SK-N-SH (cell line): ENCODE measurements around the gene TGFB1I1. TPM values are rescaled to one million over a fixed set of nuclear protein-coding genes. Genes with fewer than 3 reads are reported as not detected.

Experiments
- CTCF ChIA-PET: fragments of 300-600, 350-600 bp; formaldehyde crosslinking; extraction: SDS; loops from one replicate; lab custom pipeline; 2021; lab: Yijun Ruan, JAX
- POLR2A ChIA-PET: fragments of 350-600 bp; sonication (Branson Sonifier 250); formaldehyde crosslinking; extraction: SDS; loops from one replicate; lab custom pipeline; 2020; ENCODE audit warnings: antibody characterized with exemption, inconsistent platforms; lab: Yijun Ruan, JAX
- DNase-seq: peaks from one replicate; pipeline ENCODE4 v3.0.0; 2012
- H2AFZ ChIP-seq: fragments of 200-600 bp; sonication (generic); 2 replicates; pipeline ENCODE4 v1.8.1; 2016; ENCODE audit warnings: antibody characterized with exemption, mild to moderate bottlenecking, low read depth
- H3F3A ChIP-seq: fragments of 200-600 bp; sonication (generic); replicated peaks from 2 replicates; pipeline ENCODE3; 2016; ENCODE audit warnings: antibody characterized with exemption, mild to moderate bottlenecking; ENCODE audit not compliant: insufficient read depth
- H3K27ac ChIP-seq, 2 experiments: fragments of 200-500 bp in 1 of 2; fragments of 200-600 bp in 1 of 2; sonication (Bioruptor generic) in 1 of 2; sonication (generic), shearing (Covaris generic) in 1 of 2; 2 replicates each; pipeline versions ENCODE4 v1.5.1 to v1.6.1; 2014 to 2016; ENCODE audit warnings: low read depth in 2 of 2, inconsistent platforms in 1 of 2, low read length in 1 of 2, mild to moderate bottlenecking in 1 of 2, mixed read lengths in 1 of 2
- H3K27me3 ChIP-seq: fragments of 200-600 bp; sonication (generic), shearing (Covaris generic); 2 replicates; pipeline ENCODE4 v1.6.1; 2016; ENCODE audit warnings: mixed run types; ENCODE audit not compliant: insufficient read depth
- H3K36me3 ChIP-seq, 2 experiments: fragments of 200-500 bp in 1 of 2; fragments of 200-600 bp in 1 of 2; sonication (Bioruptor generic) in 1 of 2; sonication (generic) in 1 of 2; replicated peaks in 1 of 2; 2 replicates each; pipeline versions ENCODE3 to v1.5.1; 2014 to 2016; ENCODE audit warnings: low read length in 1 of 2, mild to moderate bottlenecking in 1 of 2; ENCODE audit not compliant: insufficient read depth in 2 of 2, control insufficient read depth in 1 of 2
- H3K4me1 ChIP-seq, 2 experiments: fragments of 200-500 bp in 1 of 2; fragments of 200-600 bp in 1 of 2; sonication (Bioruptor generic) in 1 of 2; sonication (generic), shearing (Covaris generic) in 1 of 2; 2 replicates each; pipeline versions ENCODE4 v1.5.1 to v1.6.1; 2014 to 2016; ENCODE audit warnings: low read depth in 1 of 2, low read length in 1 of 2, mixed run types in 1 of 2; ENCODE audit not compliant: insufficient read depth in 2 of 2, control insufficient read depth in 1 of 2
- H3K4me2 ChIP-seq: fragments of 200-600 bp; sonication (generic), shearing (Covaris generic); 2 replicates; pipeline ENCODE4 v1.6.1; 2017; ENCODE audit warnings: mixed run types
- H3K4me3 ChIP-seq, 2 experiments: fragments of 200-500 bp in 1 of 2; fragments of 200-600 bp in 1 of 2; sonication (Bioruptor generic) in 1 of 2; sonication (generic), shearing (Covaris generic) in 1 of 2; 2 replicates each; pipeline versions ENCODE4 v1.5.1 to v1.8.1; 2014 to 2016; ENCODE audit warnings: low read depth in 2 of 2, inconsistent platforms in 1 of 2, low read length in 1 of 2, mild to moderate bottlenecking in 1 of 2, mixed read lengths in 1 of 2, moderate library complexity in 1 of 2
- H3K79me2 ChIP-seq: fragments of 200-600 bp; sonication (generic); 2 replicates; pipeline ENCODE4 v1.8.1; 2017; ENCODE audit warnings: mild to moderate bottlenecking; ENCODE audit not compliant: insufficient read depth
- H3K9ac ChIP-seq: fragments of 200-600 bp; sonication (generic); 2 replicates; pipeline ENCODE4 v1.6.1; 2017; ENCODE audit warnings: mixed run types
- H3K9me2 ChIP-seq: fragments of 200-600 bp; sonication (generic); 2 replicates; pipeline ENCODE4 v1.6.1; 2017; ENCODE audit warnings: mixed run types
- H3K9me3 ChIP-seq: fragments of 200-600 bp; sonication (generic); 2 replicates; pipeline ENCODE4 v1.6.1; 2017; ENCODE audit warnings: mixed run types, mild to moderate bottlenecking, moderate library complexity
- H4K20me1 ChIP-seq: fragments of 200-600 bp; sonication (generic); 2 replicates; pipeline ENCODE4 v1.6.1; 2017; ENCODE audit warnings: mild to moderate bottlenecking, mixed run types; ENCODE audit not compliant: insufficient read depth
- ELF1 ChIP-seq: IDR thresholded peaks from 2 replicates; pipeline ENCODE4 v1.4.0; 2012
- EP300 ChIP-seq, 2 experiments: IDR thresholded peaks; 2 replicates each; pipeline versions ENCODE4 v1.4.0 to v1.6.1; 2012; ENCODE audit warnings: borderline replicate concordance in 1 of 2, low read depth in 1 of 2, low read length in 1 of 2
- EZH2phosphoT487 ChIP-seq: fragments of 200-600 bp; sonication (generic); IDR thresholded peaks from 2 replicates; pipeline ENCODE4 v1.6.1; 2017; ENCODE audit warnings: low read depth, mixed run types, mild to moderate bottlenecking, antibody characterized with exemption, moderate library complexity, borderline replicate concordance
- FOSL2 ChIP-seq: IDR thresholded peaks from 2 replicates; pipeline ENCODE4 v1.4.0; 2012; ENCODE audit warnings: low read depth, mild to moderate bottlenecking, moderate library complexity, borderline replicate concordance
- FOXJ3 ChIP-seq: sonication (generic); formaldehyde crosslinking; IDR thresholded peaks from 2 replicates; pipeline ENCODE4 v1.5.1; 2020; ENCODE audit warnings: mild to moderate bottlenecking, missing genetic modification reagents
- FOXM1 ChIP-seq: IDR thresholded peaks from 2 replicates; pipeline ENCODE4 v1.4.0; 2012; ENCODE audit warnings: low read depth, mild to moderate bottlenecking
- IRF3 ChIP-seq: fragments of 150-350 bp; IDR thresholded peaks from 2 replicates; pipeline ENCODE4 v1.6.1; 2016; ENCODE audit warnings: mild to moderate bottlenecking, low read depth, low read length
- MXI1 ChIP-seq: IDR thresholded peaks from 2 replicates; pipeline ENCODE4 v1.6.1; 2012; ENCODE audit warnings: mild to moderate bottlenecking, low read depth, low read length, improper control_type of control experiment
- NRF1 ChIP-seq: IDR thresholded peaks from 2 replicates; pipeline ENCODE4 v1.6.1; 2012; ENCODE audit warnings: low read depth, mild to moderate bottlenecking, low read length
- PBX3 ChIP-seq: IDR thresholded peaks from 2 replicates; pipeline ENCODE4; 2012
- POLR2AphosphoS5 ChIP-seq: IDR thresholded peaks from 2 replicates; pipeline ENCODE4 v1.6.1; 2012; ENCODE audit warnings: low read depth, low read length
- RCOR1 ChIP-seq: fragments of 150-350 bp; IDR thresholded peaks from 2 replicates; pipeline ENCODE4 v1.6.1; 2017; ENCODE audit warnings: antibody characterized with exemption, low read length
- RFX5 ChIP-seq: IDR thresholded peaks from 2 replicates; pipeline ENCODE4 v1.6.1; 2012; ENCODE audit warnings: mild to moderate bottlenecking, improper control_type of control experiment, low read length
- SIN3A ChIP-seq: IDR thresholded peaks from 2 replicates; pipeline ENCODE4 v1.6.1; 2012; ENCODE audit warnings: low read depth, mild to moderate bottlenecking, low read length, moderate library complexity, borderline replicate concordance
- SMC3 ChIP-seq: IDR thresholded peaks from 2 replicates; pipeline ENCODE4 v1.6.1; 2012; ENCODE audit warnings: low read depth, low read length, improper control_type of control experiment
- TAF1 ChIP-seq: IDR thresholded peaks from 2 replicates; pipeline ENCODE4 v1.6.1; 2012; ENCODE audit warnings: low read depth, mild to moderate bottlenecking, low read length, moderate library complexity, borderline replicate concordance
- TEAD4 ChIP-seq: IDR thresholded peaks from 2 replicates; pipeline ENCODE4 v1.4.0; 2012; ENCODE audit warnings: mild to moderate bottlenecking, borderline replicate concordance; ENCODE audit not compliant: insufficient read depth
- USF2 ChIP-seq: fragments of 150-350 bp; IDR thresholded peaks from 2 replicates; pipeline ENCODE4 v1.6.1; 2017; ENCODE audit warnings: antibody characterized with exemption, low read length, low read depth, borderline replicate concordance
- YY1 ChIP-seq: IDR thresholded peaks from 2 replicates; pipeline ENCODE4 v1.4.0; 2012; ENCODE audit warnings: low read depth, mild to moderate bottlenecking
- WGBS: methylation state at CpG from one replicate; pipeline ENCODE4 v1.1.6; 2017; ENCODE audit warnings: low lambda C conversion rate; 5-methylcytosine and 5-hydroxymethylcytosine counted together
- polyA plus RNA-seq, 3 experiments: library from polyadenylated mRNA; depleted of rRNA; stranded (reverse); fragments of >200 nt; gene quantifications; 2 replicates each; pipeline ENCODE4 v1.2.3, GENCODE V29; 2012

Gene TGFB1I1
- polyA plus RNA-seq, 1 of the 3 experiments (the other 2 are of a cell fraction): 29.7 TPM

GRCh38 chr16:31491778-31492418 is 19.9 kb downstream of the TGFB1I1 start:
- peaks cover 0 to 33% of the 10 kb centered on the region in 2 experiments for H3K36me3 ChIP-seq
- no peak for DNase-seq
- no peaks in the 10 kb centered on the region for H3K79me2 ChIP-seq
- H2AFZ ChIP-seq: no peak overlapping the region
- H3F3A ChIP-seq: no peaks in the 10 kb centered on the region
- no peaks in the 10 kb centered on the region for H3K27me3 ChIP-seq
- H3K9me3 ChIP-seq: no peaks in the 10 kb centered on the region
- H3K9ac ChIP-seq: no peak overlapping the region
- no peak overlapping the region for H3K4me2 ChIP-seq
- no peak overlapping the region for H3K27ac ChIP-seq
- WGBS: 95% methylated on average over 6 of the region's 8 CpGs
- no peaks in the 10 kb centered on the region for H4K20me1 ChIP-seq
- H3K4me1 ChIP-seq: peaks cover 0 to 16% of the 10 kb centered on the region in 2 experiments; a peak in 1 of 4 replicates
- no peak for TF ChIP-seq POLR2AphosphoS5
- TF ChIP-seq RFX5: no peak
- TF ChIP-seq FOSL2: no peak
- no peak for TF ChIP-seq PBX3
- no peak for TF ChIP-seq SMC3
- TF ChIP-seq NRF1: no peak
- TF ChIP-seq YY1: no peak
- no peak for TF ChIP-seq FOXM1
- TF ChIP-seq TAF1: no peak
- TF ChIP-seq EP300 (IDR thresholded peaks at IDR 0.05; ENCODE audit: borderline replicate concordance in 1 of 2, low read depth in 1 of 2, low read length in 1 of 2): no peak
- no peak for TF ChIP-seq SIN3A
- no peak for TF ChIP-seq ELF1
- no peak for TF ChIP-seq IRF3
- no peak for TF ChIP-seq FOXJ3 (CRISPR knock-in tag)
- no peak for TF ChIP-seq TEAD4
- TF ChIP-seq MXI1: no peak
- TF ChIP-seq RCOR1: no peak
- no peak for TF ChIP-seq EZH2phosphoT487
- TF ChIP-seq USF2: no peak
- TF ChIP-seq, all 33 proteins: peak for 0
- CTCF ChIA-PET: interaction anchor here (2.5 kb wide), 1 partner anchor 40 kb away, joined by 6 read pairs; no protein-coding TSS in a partner anchor
- H3K4me3 ChIP-seq: no peak overlapping the region
- POLR2A ChIA-PET: no interaction called here
- H3K9me2 ChIP-seq: no peaks in the 10 kb centered on the region
